Stimulated activated CD8-positive, alpha-beta memory T cell treated with anti-CD3 and anti-CD28 coated beads, Interleukin-7, amount 100 ng/mL, for 24 hours (primary cell): ENCODE measurements around the gene CTU1.

Source experiments
- DNase-seq: peaks from one replicate; pipeline ENCODE4 v3.0.0-alpha.2; 2020; ENCODE audit warnings: low read depth

CTU1 gene

GRCh38 chr19:51082611-51083010 is 25.6 kb downstream of the CTU1 start, which contains the start of gene KLK14:
KLK14 (minus strand) TSS chr19:51082887; CDS start chr19:51082614, 273 bp downstream.
- no peak for DNase-seq

- DNase-seq: no peak
Measured at GRCh38 chr19:51081476-51081875, 26.7 kb downstream of the CTU1 start.

GRCh38 chr19:51079481-51080110 is 28.6 kb downstream of the CTU1 start:
- DNase-seq: no peak

GRCh38 chr19:51078731-51079130 is 29.5 kb downstream of the CTU1 start:
- no peak for DNase-seq

GRCh38 chr19:51078104-51078503 is 30.1 kb downstream of the CTU1 start:
- no peak for DNase-seq

- DNase-seq: no peak
Measured at GRCh38 chr19:51076631-51077213, 31.5 kb downstream of the CTU1 start.

GRCh38 chr19:51075998-51076397 is 32.2 kb downstream of the CTU1 start:
- DNase-seq: no peak

GRCh38 chr19:51071095-51071405 is 37.2 kb downstream of the CTU1 start:
- DNase-seq: no peak

GRCh38 chr19:51070334-51071094 is 37.7 kb downstream of the CTU1 start:
- no peak for DNase-seq

GRCh38 chr19:51066393-51067186 is 41.6 kb downstream of the CTU1 start:
- no peak for DNase-seq

- no peak for DNase-seq
Measured at GRCh38 chr19:51065221-51065960, 42.8 kb downstream of the CTU1 start.

- DNase-seq: no peak
Measured at GRCh38 chr19:51064534-51065220, 43.5 kb downstream of the CTU1 start, which contains the start of gene KLK13. KLK13 (minus strand) TSS chr19:51065092; CDS start chr19:51065067, 25 bp downstream.

- no peak for DNase-seq
Measured at GRCh38 chr19:51063664-51064063, 44.5 kb downstream of the CTU1 start.

- DNase-seq: no peak
Measured at GRCh38 chr19:51060973-51061372, 47.2 kb downstream of the CTU1 start.

GRCh38 chr19:51060336-51060735 is 47.9 kb downstream of the CTU1 start:
- DNase-seq: no peak

- DNase-seq: no peak
Measured at GRCh38 chr19:51059715-51060114, 48.5 kb downstream of the CTU1 start.

- DNase-seq: no peak
Measured at GRCh38 chr19:51055866-51056265, 52.3 kb downstream of the CTU1 start.
